ENCODE results near the gene GARIN3. TPM values are rescaled to one million over a fixed set of nuclear protein-coding genes. Genes with fewer than 3 reads are reported as not detected.

GARIN3 gene
- total RNA-seq, 1 donor from 2014 or later: not detected

- Histone ChIP-seq H3K9ac (no peak overlapping the region), H3F3A (ENCODE audit: low read depth) (no peaks in the 10 kb centered on the region), H4K20me1 (ENCODE audit: low read depth) (no peaks in the 10 kb centered on the region), H3K4me1 (no peaks in the 10 kb centered on the region), H2AFZ (replicated peaks) (no peak overlapping the region), H3K9me3 (ENCODE audit: low read depth) (no peaks in the 10 kb centered on the region), H3K79me2 (ENCODE audit: low read depth) (no peaks in the 10 kb centered on the region), H3K4me2 (no peak overlapping the region), H3K36me3 (no peaks in the 10 kb centered on the region), H3K27me3 (peaks cover 2% of the 10 kb centered on the region), H3K4me3 (no peak overlapping the region), H3K27ac (no peak overlapping the region)
- Mint-ChIP-seq H3K9me3 (no peaks in the 10 kb centered on the region), H3K27me3 (ENCODE audit: insufficient read depth, low read depth) (no peaks in the 10 kb centered on the region), H3K4me1 (no peaks in the 10 kb centered on the region), H3K36me3 (no peaks in the 10 kb centered on the region), H3K4me3 (no peak overlapping the region), H3K27ac (no peak overlapping the region)
- DNase-seq (ENCODE audit: low spot score): no peak
- no peak for TF ChIP-seq EZH2 (IDR thresholded peaks at IDR 0.05)
- no peak for TF ChIP-seq EZH2phosphoT487 (IDR thresholded peaks at IDR 0.05)
- TF ChIP-seq, protein P1, sequence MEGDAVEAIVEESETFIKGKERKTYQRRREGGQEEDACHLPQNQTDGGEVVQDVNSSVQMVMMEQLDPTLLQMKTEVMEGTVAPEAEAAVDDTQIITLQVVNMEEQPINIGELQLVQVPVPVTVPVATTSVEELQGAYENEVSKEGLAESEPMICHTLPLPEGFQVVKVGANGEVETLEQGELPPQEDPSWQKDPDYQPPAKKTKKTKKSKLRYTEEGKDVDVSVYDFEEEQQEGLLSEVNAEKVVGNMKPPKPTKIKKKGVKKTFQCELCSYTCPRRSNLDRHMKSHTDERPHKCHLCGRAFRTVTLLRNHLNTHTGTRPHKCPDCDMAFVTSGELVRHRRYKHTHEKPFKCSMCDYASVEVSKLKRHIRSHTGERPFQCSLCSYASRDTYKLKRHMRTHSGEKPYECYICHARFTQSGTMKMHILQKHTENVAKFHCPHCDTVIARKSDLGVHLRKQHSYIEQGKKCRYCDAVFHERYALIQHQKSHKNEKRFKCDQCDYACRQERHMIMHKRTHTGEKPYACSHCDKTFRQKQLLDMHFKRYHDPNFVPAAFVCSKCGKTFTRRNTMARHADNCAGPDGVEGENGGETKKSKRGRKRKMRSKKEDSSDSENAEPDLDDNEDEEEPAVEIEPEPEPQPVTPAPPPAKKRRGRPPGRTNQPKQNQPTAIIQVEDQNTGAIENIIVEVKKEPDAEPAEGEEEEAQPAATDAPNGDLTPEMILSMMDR (IDR thresholded peaks at IDR 0.05): no peak
Observed at GRCh38 chr5:157201857-157202256, 35.8 kb upstream of the GARIN3 start.

DNA sequence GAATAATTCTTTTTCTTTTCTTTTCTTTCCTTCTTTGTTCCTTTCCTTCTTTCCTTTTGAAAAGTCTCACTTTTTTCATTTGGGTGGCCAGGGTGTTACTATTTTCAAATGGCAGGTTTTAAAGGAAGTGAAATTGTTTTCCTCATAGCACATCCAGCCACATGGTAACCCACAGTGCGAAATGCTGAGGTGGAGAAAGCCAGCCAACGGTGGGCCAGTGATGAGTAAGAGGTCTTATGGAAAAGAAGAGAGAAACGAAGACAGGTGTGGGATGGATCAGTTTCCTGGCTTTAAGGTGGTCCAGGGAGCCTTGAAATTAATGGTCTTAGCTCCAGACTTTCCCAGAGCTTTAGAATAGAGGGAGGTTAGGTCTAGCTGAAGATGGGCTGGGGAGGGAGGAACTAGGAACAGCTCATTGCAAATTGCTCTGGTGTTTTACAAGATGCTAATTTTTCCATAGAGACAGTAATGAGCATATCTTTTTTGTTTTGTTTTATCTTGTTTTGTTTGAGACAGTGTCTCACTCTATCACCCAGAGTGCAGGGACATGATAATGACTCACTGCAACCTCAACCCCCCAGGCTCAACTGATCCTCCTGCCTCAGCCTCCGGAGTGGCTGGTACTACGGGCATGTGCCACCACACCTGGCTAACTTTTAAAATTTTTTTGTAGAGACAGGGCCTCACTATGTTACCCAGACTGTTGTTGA is 32.4 kb upstream of the GARIN3 start:
- Histone ChIP-seq H3K27me3 (peaks cover 17% of the 10 kb centered on the region), H3K4me1 (no peaks in the 10 kb centered on the region), H4K20me1 (ENCODE audit: low read depth) (no peaks in the 10 kb centered on the region), H3K9ac (no peak overlapping the region), H3K27ac (no peak overlapping the region), H3K4me3 (no peak overlapping the region), H2AFZ (replicated peaks) (no peak overlapping the region), H3K4me2 (no peak overlapping the region), H3F3A (ENCODE audit: low read depth) (no peaks in the 10 kb centered on the region), H3K9me3 (ENCODE audit: low read depth) (no peaks in the 10 kb centered on the region), H3K36me3 (no peaks in the 10 kb centered on the region), H3K79me2 (ENCODE audit: low read depth) (no peaks in the 10 kb centered on the region)
- TF ChIP-seq EZH2 (IDR thresholded peaks at IDR 0.05) (no peak), EZH2phosphoT487 (IDR thresholded peaks at IDR 0.05) (no peak)
- TF ChIP-seq, protein P1 (IDR thresholded peaks at IDR 0.05): no peak
- DNase-seq (ENCODE audit: low spot score): no peak
- Mint-ChIP-seq H3K4me1 (no peaks in the 10 kb centered on the region), H3K4me3 (no peak overlapping the region), H3K9me3 (no peaks in the 10 kb centered on the region), H3K27me3 (ENCODE audit: insufficient read depth, low read depth) (no peaks in the 10 kb centered on the region), H3K27ac (no peak overlapping the region), H3K36me3 (no peaks in the 10 kb centered on the region)

GRCh38 chr5:157197086-157197485 is 31.0 kb upstream of the GARIN3 start:
- H3K4me3 ChIP-seq: no peak overlapping the region
- no peak for TF ChIP-seq EZH2 (IDR thresholded peaks at IDR 0.05)
- no peak overlapping the region for H3K9ac ChIP-seq
- Mint-ChIP-seq H3K27me3 (ENCODE audit: insufficient read depth, low read depth) (no peaks in the 10 kb centered on the region), H3K4me3 (no peak overlapping the region), H3K4me1 (no peaks in the 10 kb centered on the region), H3K27ac (no peak overlapping the region), H3K36me3 (no peaks in the 10 kb centered on the region), H3K9me3 (peaks cover 3% of the 10 kb centered on the region)
- no peak for DNase-seq (ENCODE audit: low spot score)
- H3K36me3 ChIP-seq: no peaks in the 10 kb centered on the region
- no peaks in the 10 kb centered on the region for H4K20me1 ChIP-seq (ENCODE audit: low read depth)
- peaks cover 20% of the 10 kb centered on the region for H3K27me3 ChIP-seq
- H3K4me1 ChIP-seq: no peaks in the 10 kb centered on the region
- H3F3A ChIP-seq (ENCODE audit: low read depth): no peaks in the 10 kb centered on the region
- H2AFZ ChIP-seq (replicated peaks): no peak overlapping the region
- no peak overlapping the region for H3K4me2 ChIP-seq
- no peaks in the 10 kb centered on the region for H3K79me2 ChIP-seq (ENCODE audit: low read depth)
- no peak overlapping the region for H3K27ac ChIP-seq
- no peaks in the 10 kb centered on the region for H3K9me3 ChIP-seq (ENCODE audit: low read depth)

DNA sequence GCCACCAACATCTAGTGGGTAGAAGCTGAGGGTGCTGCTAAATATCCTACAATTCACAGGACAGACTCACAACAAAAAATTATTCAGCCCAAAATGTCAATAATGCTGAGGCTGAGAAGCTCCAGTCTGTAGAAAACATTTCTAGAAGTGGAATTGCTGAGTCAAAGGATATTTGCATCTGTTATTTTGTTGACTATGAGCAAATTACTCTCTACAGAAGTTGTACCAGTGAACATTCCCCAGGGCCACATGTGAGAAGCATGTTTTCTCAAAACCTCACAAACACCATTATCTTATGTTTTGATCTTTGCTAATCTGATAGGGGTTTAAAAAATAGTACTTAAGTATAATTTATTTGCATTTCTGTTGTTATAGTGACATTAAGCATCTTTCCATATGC is 30.0 kb upstream of the GARIN3 start:
- H3K4me2 ChIP-seq: no peak overlapping the region
- Mint-ChIP-seq H3K36me3 (no peaks in the 10 kb centered on the region), H3K9me3 (peaks cover 3% of the 10 kb centered on the region), H3K27me3 (ENCODE audit: insufficient read depth, low read depth) (no peaks in the 10 kb centered on the region), H3K4me3 (no peak overlapping the region), H3K4me1 (no peaks in the 10 kb centered on the region), H3K27ac (no peak overlapping the region)
- H3K79me2 ChIP-seq (ENCODE audit: low read depth): no peaks in the 10 kb centered on the region
- no peak overlapping the region for H3K9ac ChIP-seq
- no peaks in the 10 kb centered on the region for H3K4me1 ChIP-seq
- no peak overlapping the region for H3K27ac ChIP-seq
- DNase-seq (ENCODE audit: low spot score): no peak
- no peaks in the 10 kb centered on the region for H3K9me3 ChIP-seq (ENCODE audit: low read depth)
- TF ChIP-seq, protein P1 (IDR thresholded peaks at IDR 0.05): no peak
- TF ChIP-seq EZH2phosphoT487 (IDR thresholded peaks at IDR 0.05): no peak
- no peak for TF ChIP-seq EZH2 (IDR thresholded peaks at IDR 0.05)
- peaks cover 31% of the 10 kb centered on the region for H3K27me3 ChIP-seq
- H2AFZ ChIP-seq (replicated peaks): no peak overlapping the region
- H3K4me3 ChIP-seq: no peak overlapping the region
- no peaks in the 10 kb centered on the region for H3K36me3 ChIP-seq
- H4K20me1 ChIP-seq (ENCODE audit: low read depth): no peaks in the 10 kb centered on the region
- H3F3A ChIP-seq (ENCODE audit: low read depth): no peaks in the 10 kb centered on the region

Measured in neural progenitor cell (in vitro differentiated cells).